K562 (cell line): ENCODE data around the gene DNASE2. TPM values are rescaled to one million over a fixed set of nuclear protein-coding genes. Genes with fewer than 3 reads are reported as not detected.

Experiments
- ATF7 ChIP-seq: fragments of 450-650 bp; IDR thresholded peaks from 2 replicates; pipeline ENCODE4 v1.7.1; 2014; ENCODE audit warnings: mild to moderate bottlenecking, moderate library complexity
- BMI1 ChIP-seq: fragments of 150-350 bp; IDR thresholded peaks from 2 replicates; pipeline ENCODE4 v1.6.1; 2014; ENCODE audit warnings: low read length
- HNRNPK ChIP-seq: fragments of 200-400 bp; formaldehyde crosslinking; IDR thresholded peaks from one replicate; pipeline ENCODE4 v1.6.1; 2018; ENCODE audit warnings: mild to moderate bottlenecking, low read depth, low read length; ENCODE audit not compliant: poor library complexity, severe bottlenecking
- MAX ChIP-seq: sonication (generic); formaldehyde crosslinking; IDR thresholded peaks from 2 replicates; pipeline ENCODE4 v1.9.0; 2022; ENCODE audit warnings: mild to moderate bottlenecking, missing genetic modification reagents
- MEF2A ChIP-seq: IDR thresholded peaks from 2 replicates; pipeline ENCODE4 v1.6.1; 2011; ENCODE audit warnings: low read depth, mild to moderate bottlenecking, low read length, moderate library complexity; ENCODE audit not compliant: control insufficient read depth
- NEUROD1 ChIP-seq: fragments of 150-350 bp; IDR thresholded peaks from 2 replicates; pipeline ENCODE4 v1.6.1; 2014; ENCODE audit warnings: borderline replicate concordance, low read length, low read depth; ENCODE audit not compliant: partially characterized antibody
- POLR2B ChIP-seq: fragments of 450-650 bp; IDR thresholded peaks from 2 replicates; pipeline ENCODE4 v1.6.1; 2018; ENCODE audit warnings: low read depth; ENCODE audit not compliant: partially characterized antibody
- SRSF9 ChIP-seq: fragments of 200-400 bp; formaldehyde crosslinking; IDR thresholded peaks from 2 replicates; pipeline ENCODE4 v1.6.1; 2017; ENCODE audit warnings: low read depth, low read length, borderline replicate concordance
- STAT6 ChIP-seq: sonication (generic); formaldehyde crosslinking; IDR thresholded peaks from 2 replicates; pipeline ENCODE4 v1.8.1; 2023; ENCODE audit warnings: mild to moderate bottlenecking, missing genetic modification reagents
- TAL1 ChIP-seq: fragments of 450-650 bp; IDR thresholded peaks from 2 replicates; pipeline ENCODE4 v1.6.1; 2016; ENCODE audit warnings: mild to moderate bottlenecking
- YY1 ChIP-seq, 3 experiments: IDR thresholded peaks; 2 replicates each; pipeline ENCODE4 v1.6.1; 2011; ENCODE audit warnings: low read length in 2 of 3, mild to moderate bottlenecking in 2 of 3, moderate library complexity in 2 of 3, borderline replicate concordance in 1 of 3, control low read depth in 1 of 3, low read depth in 1 of 3; ENCODE audit not compliant: insufficient read depth in 3 of 3, insufficient replicate concordance in 2 of 3, control insufficient read depth in 1 of 3, insufficient read length in 1 of 3; ENCODE audit errors: extremely low read depth in 1 of 3
- ZBTB11 ChIP-seq, 3 experiments: fragments of 200-800 bp in 1 of 3; fragments of 250-450 bp in 1 of 3; fragments of 450-650 bp in 1 of 3; sonication (Bioruptor Pico) in 1 of 3; sonication (Bioruptor generic) in 1 of 3; formaldehyde crosslinking in 1 of 3; IDR thresholded peaks; 2 replicates each; pipeline versions ENCODE4 v1.6.1 to v1.8.0; 2016 to 2022; ENCODE audit warnings: mild to moderate bottlenecking in 2 of 3, missing genetic modification characterization in 2 of 3, missing compliant biosample characterization in 1 of 3, moderate library complexity in 1 of 3
- ZNF165 ChIP-seq: fragments of 250-450 bp; sonication (Bioruptor Pico); IDR thresholded peaks from 2 replicates; pipeline ENCODE4 v1.4.0; 2020; ENCODE audit warnings: borderline replicate concordance
- ZNF239 ChIP-seq: fragments of 250-450 bp; sonication (Bioruptor Pico); IDR thresholded peaks from 2 replicates; pipeline ENCODE4 v1.4.0; 2020; ENCODE audit warnings: mild to moderate bottlenecking
- ZNF512 ChIP-seq: IDR thresholded peaks from 2 replicates; pipeline ENCODE4 v1.6.1; 2016; ENCODE audit warnings: missing genetic modification characterization, missing compliant biosample characterization
- ZNF644 ChIP-seq: fragments of 200-800 bp; sonication (Bioruptor generic); IDR thresholded peaks from 2 replicates; pipeline ENCODE4 v1.6.1; 2016; ENCODE audit warnings: low read depth, missing genetic modification characterization, missing compliant biosample characterization
- ZSCAN29 ChIP-seq: fragments of 450-650 bp; IDR thresholded peaks from 2 replicates; pipeline ENCODE4 v1.6.1; 2017
- ZSCAN32 ChIP-seq: fragments of 450-650 bp; formaldehyde crosslinking; IDR thresholded peaks from 2 replicates; pipeline ENCODE4 v1.4.0; 2020; ENCODE audit warnings: mild to moderate bottlenecking, moderate library complexity
- polyA plus RNA-seq, 8 experiments: library from polyadenylated mRNA; depleted of rRNA in 4 of 8; stranded (reverse) in 5 of 8; unstranded in 3 of 8; fragments of >200 nt; fragmentation: Nextera tagmentation in 2 of 8; fragmentation: Illumina TruSeq in 1 of 8; extraction: Ambion mirVana in 2 of 8; extraction: Trizol in 1 of 8; gene quantifications; 2 replicates each; pipeline versions ENCODE4 v1.2.1 to v1.2.3, GENCODE V29; 2011 to 2014; ENCODE audit warnings: inconsistent platforms in 1 of 8, missing spikeins in 1 of 8
- total RNA-seq, 7 experiments: library from RNA; depleted of rRNA in 6 of 7; stranded (reverse); fragments of >200 nt in 6 of 7; fragmentation: Illumina TruSeq in 2 of 7; extraction: Trizol in 2 of 7; gene quantifications; 2 replicates each; pipeline versions ENCODE4 v1.2.1 to v1.2.3, GENCODE V29; 2011 to 2021; ENCODE audit warnings: low replicate concordance in 1 of 7

DNASE2 gene
- total and polyA plus RNA-seq, 9 of the 15 experiments (the other 6 are each of a cell fraction or from before 2014, with no cell fraction given): 4.4 to 27.0 (median 20.2) TPM

- no peak for TF ChIP-seq ZNF239 (CRISPR knock-in tag)
- no peak for TF ChIP-seq ZBTB11 (CRISPR knock-in tag; IDR thresholded peaks at IDR 0.05)
- no peak for TF ChIP-seq ZNF165 (CRISPR knock-in tag)
- TF ChIP-seq ZSCAN29: no peak
- TF ChIP-seq YY1 (IDR thresholded peaks at IDR 0.05; ENCODE audit: borderline replicate concordance in 1 of 3, control insufficient read depth in 1 of 3, extremely low read depth in 1 of 3, insufficient read depth in 3 of 3, insufficient read length in 1 of 3, insufficient replicate concordance in 2 of 3, low read depth in 1 of 3, low read length in 2 of 3): peak in 2 of 3 experiments; percentile 19 to 45
- TF ChIP-seq STAT6 (CRISPR knock-in tag): no peak
- no peak for TF ChIP-seq SRSF9
- TF ChIP-seq BMI1: no peak
- no peak for TF ChIP-seq NEUROD1
- no peak for TF ChIP-seq TAL1
- peak; percentile 69 for TF ChIP-seq MAX (CRISPR knock-in tag)
- TF ChIP-seq POLR2B: peak; percentile 21
- TF ChIP-seq ZNF644 (tag): no peak
- TF ChIP-seq ATF7: no peak; the same call in 1 of the 2 replicates
- no peak for TF ChIP-seq HNRNPK
- TF ChIP-seq ZSCAN32 (CRISPR knock-in tag): no peak
- no peak for TF ChIP-seq MEF2A
- TF ChIP-seq ZNF512 (tag): no peak
Measured at GRCh38 chr19:12840091-12841079, 40.9 kb downstream of the DNASE2 start (continued).
